IMR-90 (cell line): ENCODE data around the gene PI3. TPM values are rescaled to one million over a fixed set of nuclear protein-coding genes. Genes with fewer than 3 reads are reported as not detected.

Experiments used
- ATAC-seq: fragments of 200-7000 bp; cut with Tn5 transposase; 2 replicates; pipeline ENCODE4 v1.9.1; 2020; ENCODE audit warnings: low read depth, mild to moderate bottlenecking, moderate library complexity
- BruUV-seq: library from RNA; stranded (reverse); fragments of 400-500 nt; replicated peaks from 2 replicates; lab custom pipeline; 2021; lab: Mats Ljungman, UMichigan
- CTCF ChIA-PET: fragments of 300-600 bp; formaldehyde crosslinking; extraction: SDS; loops from one replicate; lab custom pipeline; 2021; ENCODE audit warnings: antibody characterized with exemption; lab: Yijun Ruan, JAX
- POLR2A ChIA-PET: fragments of 300-600 bp; sonication (Branson Sonifier 250); formaldehyde crosslinking; loops from one replicate; lab custom pipeline; 2022; ENCODE audit warnings: antibody characterized with exemption; ENCODE audit not compliant: unreplicated experiment; lab: Charles Lee
- DNase-seq: peaks from one replicate; pipeline ENCODE4 v3.0.0; 2013
- H2AFZ ChIP-seq: replicated peaks from 2 replicates; pipeline ENCODE3; 2013; ENCODE audit warnings: low read length, mild to moderate bottlenecking; ENCODE audit not compliant: poor library complexity
- H2AK5ac ChIP-seq: 2 replicates; pipeline ENCODE4 v1.6.1; 2013; ENCODE audit warnings: low read depth, low read length, inconsistent platforms
- H2AK9ac ChIP-seq: replicated peaks from 2 replicates; pipeline ENCODE3; 2013; ENCODE audit warnings: mild to moderate bottlenecking, low read depth, low read length, moderate library complexity; ENCODE audit not compliant: poor library complexity
- H2BK120ac ChIP-seq: 2 replicates; pipeline ENCODE4 v1.6.1; 2013; ENCODE audit warnings: low read depth, low read length, inconsistent platforms
- H2BK15ac ChIP-seq: 3 replicates; pipeline ENCODE4 v1.6.1; 2013; ENCODE audit warnings: low read depth, low read length, inconsistent platforms
- H2BK20ac ChIP-seq: 2 replicates; pipeline ENCODE4 v1.6.1; 2013; ENCODE audit warnings: low read depth, mild to moderate bottlenecking, inconsistent platforms, low read length, moderate library complexity
- H2BK5ac ChIP-seq: 2 replicates; pipeline ENCODE4 v1.6.1; 2013; ENCODE audit warnings: mild to moderate bottlenecking, low read depth, low read length, inconsistent platforms; ENCODE audit not compliant: poor library complexity, severe bottlenecking
- H3K14ac ChIP-seq: replicated peaks from 2 replicates; pipeline ENCODE4 v1.6.1; 2013; ENCODE audit warnings: low read depth, low read length, inconsistent platforms
- H3K18ac ChIP-seq: 2 replicates; pipeline ENCODE4 v1.6.1; 2013; ENCODE audit warnings: low read depth, low read length, control low read depth
- H3K23ac ChIP-seq: 2 replicates; pipeline ENCODE4 v1.6.1; 2013; ENCODE audit warnings: low read depth, low read length, inconsistent platforms
- H3K27ac ChIP-seq: 2 replicates; pipeline ENCODE4 v1.5.1; 2013; ENCODE audit warnings: mild to moderate bottlenecking, control low read depth, low read length; ENCODE audit not compliant: insufficient read depth
- H3K27me3 ChIP-seq: 2 replicates; pipeline ENCODE4 v1.6.1; 2013; ENCODE audit warnings: low read length; ENCODE audit not compliant: control insufficient read depth, insufficient read depth
- H3K36me3 ChIP-seq: 2 replicates; pipeline ENCODE4 v1.6.1; 2013; ENCODE audit warnings: low read length, mixed read lengths; ENCODE audit not compliant: control insufficient read depth, insufficient read depth
- H3K4ac ChIP-seq: 2 replicates; pipeline ENCODE4 v1.6.1; 2013; ENCODE audit warnings: low read depth, low read length, inconsistent platforms
- H3K4me1 ChIP-seq: 2 replicates; pipeline ENCODE4 v1.6.1; 2013; ENCODE audit warnings: low read length, mixed read lengths; ENCODE audit not compliant: control insufficient read depth, insufficient read depth
- H3K4me2 ChIP-seq: 2 replicates; pipeline ENCODE4 v1.6.1; 2013; ENCODE audit warnings: low read depth, mild to moderate bottlenecking, control low read depth, low read length, moderate library complexity
- H3K4me3 ChIP-seq: 2 replicates; pipeline ENCODE4 v1.5.1; 2013; ENCODE audit warnings: low read depth, mild to moderate bottlenecking, control low read depth, low read length, moderate library complexity; ENCODE audit not compliant: insufficient read depth
- H3K56ac ChIP-seq: 2 replicates; pipeline ENCODE4 v1.6.1; 2013; ENCODE audit warnings: low read length, inconsistent platforms; ENCODE audit not compliant: insufficient read depth; ENCODE audit errors: extremely low read depth
- H3K79me1 ChIP-seq, 2 experiments: 2 replicates each; pipeline ENCODE4 v1.6.1; 2013; ENCODE audit warnings: low read length in 2 of 2, inconsistent platforms in 1 of 2, low read depth in 1 of 2
- H3K9ac ChIP-seq: 2 replicates; pipeline ENCODE4 v1.6.1; 2013; ENCODE audit warnings: low read depth, low read length, control low read depth
- H3K9me1 ChIP-seq: 2 replicates; pipeline ENCODE4 v1.6.1; 2013; ENCODE audit warnings: low read length, inconsistent platforms; ENCODE audit not compliant: insufficient read depth
- H3K9me3 ChIP-seq: 2 replicates; pipeline ENCODE4 v1.6.1; 2013; ENCODE audit warnings: low read length; ENCODE audit not compliant: control insufficient read depth, insufficient read depth
- H4K20me1 ChIP-seq: 2 replicates; pipeline ENCODE4 v1.6.1; 2013; ENCODE audit warnings: low read length, inconsistent platforms; ENCODE audit not compliant: insufficient read depth
- H4K5ac ChIP-seq: 2 replicates; pipeline ENCODE4 v1.6.1; 2013; ENCODE audit warnings: mild to moderate bottlenecking, low read depth, low read length, control low read depth
- H4K8ac ChIP-seq, 2 experiments: 2 replicates each; pipeline ENCODE4 v1.6.1; 2013; ENCODE audit warnings: low read depth in 2 of 2, low read length in 2 of 2, control low read depth in 1 of 2, inconsistent platforms in 1 of 2
- H4K91ac ChIP-seq: 2 replicates; pipeline ENCODE4 v1.6.1; 2013; ENCODE audit warnings: low read depth, low read length, inconsistent platforms; ENCODE audit not compliant: insufficient read depth
- BHLHE40 ChIP-seq: fragments of 150-350 bp; IDR thresholded peaks from 2 replicates; pipeline ENCODE4 v1.6.1; 2016; ENCODE audit warnings: mild to moderate bottlenecking, low read depth, low read length
- MAZ ChIP-seq: IDR thresholded peaks from 2 replicates; pipeline ENCODE4 v1.6.1; 2012; ENCODE audit warnings: low read depth, mild to moderate bottlenecking, low read length, improper control_type of control experiment, moderate library complexity, borderline replicate concordance
- RCOR1 ChIP-seq: IDR thresholded peaks from 2 replicates; pipeline ENCODE4 v1.6.1; 2012; ENCODE audit warnings: mild to moderate bottlenecking, low read length, improper control_type of control experiment; ENCODE audit not compliant: insufficient replicate concordance
- RFX5 ChIP-seq: IDR thresholded peaks from 2 replicates; pipeline ENCODE4 v1.8.0; 2012; ENCODE audit warnings: low read depth, mild to moderate bottlenecking, low read length, moderate library complexity
- SMC3 ChIP-seq: fragments of 150-350 bp; IDR thresholded peaks from 2 replicates; pipeline ENCODE4 v1.6.1; 2016; ENCODE audit warnings: low read depth, mild to moderate bottlenecking, antibody characterized with exemption, low read length, moderate library complexity
- WGBS, 2 experiments: methylation state at CpG; one replicate each; pipeline versions ENCODE4 v1.1.5 to v1.1.7; 2013; ENCODE audit warnings: missing lambda C conversion rate in 2 of 2; ENCODE audit not compliant: insufficient read length in 1 of 2; ENCODE audit errors: extremely low coverage in 2 of 2; 5-methylcytosine and 5-hydroxymethylcytosine counted together
- dilution Hi-C: fragments of 300-500 bp; cut with HindIII; formaldehyde crosslinking; loops from one replicate; pipeline ENCODE4 v1.14.3; 2018; ENCODE audit warnings: low sequenced_read_pairs; ENCODE audit not compliant: unreplicated experiment
- in situ Hi-C: fragments of 300-500 bp; cut with MboI; formaldehyde crosslinking; loops from 3 replicates; pipeline ENCODE4 v1.14.3; 2019; ENCODE audit warnings: low sequenced_read_pairs, inconsistent platforms, mixed read lengths
- intact Hi-C: fragments of 100-400 bp; cut with micrococcal nuclease; formaldehyde crosslinking; loops from 2 replicates; pipeline ENCODE4 v1.10.0; 2022
- polyA plus RNA-seq, 3 experiments: library from polyadenylated mRNA; depleted of rRNA; stranded (reverse); fragments of >200 nt; gene quantifications; 2 replicates each; pipeline ENCODE4 v1.2.3, GENCODE V29; 2012; ENCODE audit warnings: low replicate concordance in 1 of 3
- total RNA-seq: library from RNA; depleted of rRNA; stranded (reverse); fragments of >200 nt; gene quantifications from 2 replicates; pipeline ENCODE4 v1.2.3, GENCODE V29; 2012
- TF ChIP-seq, protein P1 (sequence below): fragments of 150-350 bp; IDR thresholded peaks from 2 replicates; pipeline ENCODE4 v1.6.1; 2016; ENCODE audit warnings: low read depth, mild to moderate bottlenecking, low read length, moderate library complexity, borderline replicate concordance
- TF ChIP-seq, protein P2 (sequence below): conservative IDR thresholded peaks from 2 replicates; pipeline ENCODE4 v1.5.1; 2012; ENCODE audit warnings: mild to moderate bottlenecking, low read depth, low read length, improper control_type of control experiment

PI3 gene
- total and polyA plus RNA-seq, 2 of the 4 experiments (the other 2 are of a cell fraction) = not detected

DNA sequence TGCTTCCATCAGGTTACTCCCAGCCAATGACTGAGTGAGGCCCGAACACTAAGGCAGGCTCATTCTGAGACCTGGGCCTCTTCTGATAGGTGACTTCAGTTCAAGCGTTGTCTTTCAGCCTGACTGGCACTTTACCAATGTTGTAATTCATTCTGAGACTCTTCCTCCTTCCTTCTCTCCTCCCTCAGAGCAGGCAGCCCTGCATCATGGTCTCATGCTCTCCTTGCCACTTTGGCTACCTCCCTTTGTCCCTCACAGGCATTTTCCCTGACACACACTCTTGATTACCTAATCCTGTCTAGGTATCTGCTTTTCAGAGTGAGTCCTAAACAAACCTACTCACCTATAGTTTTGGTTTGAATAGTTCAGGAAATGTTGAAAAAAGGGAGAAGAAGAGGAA, 37.8 kb upstream of the PI3 start:
- H2BK20ac ChIP-seq = no peak overlapping the region
- no peak overlapping the region for H3K18ac ChIP-seq
- in situ Hi-C loops = no loop called here
- no peak overlapping the region for H3K4me3 ChIP-seq
- H3K9me3 ChIP-seq = no peaks in the 10 kb centered on the region
- H3K9ac ChIP-seq = no peak overlapping the region
- no peak overlapping the region for H3K27ac ChIP-seq
- H2AFZ ChIP-seq = no peak overlapping the region
- no peak overlapping the region for H2AK9ac ChIP-seq
- H4K5ac ChIP-seq = no peak overlapping the region
- no peaks in the 10 kb centered on the region for H3K36me3 ChIP-seq
- H3K79me1 ChIP-seq = no peaks in the 10 kb centered on the region
- H3K4me2 ChIP-seq = no peak overlapping the region
- CTCF ChIA-PET = no interaction called here
- H4K20me1 ChIP-seq = no peaks in the 10 kb centered on the region
- DNase-seq (no peak), ATAC-seq (no peak)
- no peaks in the 10 kb centered on the region for H3K9me1 ChIP-seq
- peaks cover 3% of the 10 kb centered on the region for H3K27me3 ChIP-seq
- H3K4ac ChIP-seq = no peak overlapping the region
- no peak overlapping the region for H3K56ac ChIP-seq
- no peak overlapping the region for H3K14ac ChIP-seq
- H2BK120ac ChIP-seq = no peak overlapping the region
- no peak overlapping the region for H4K91ac ChIP-seq
- H3K23ac ChIP-seq = no peak overlapping the region
- H3K4me1 ChIP-seq = no peaks in the 10 kb centered on the region
- no peak overlapping the region for H2BK15ac ChIP-seq
- no peak overlapping the region for H2AK5ac ChIP-seq
- H4K8ac ChIP-seq = no peak overlapping the region
- dilution Hi-C loops = no loop called here
- no TSS peak for BruUV-seq
- POLR2A ChIA-PET = no interaction called here
- no peak overlapping the region for H2BK5ac ChIP-seq
- no peak for TF ChIP-seq MAZ
- no peak for TF ChIP-seq BHLHE40
- TF ChIP-seq, protein P1, sequence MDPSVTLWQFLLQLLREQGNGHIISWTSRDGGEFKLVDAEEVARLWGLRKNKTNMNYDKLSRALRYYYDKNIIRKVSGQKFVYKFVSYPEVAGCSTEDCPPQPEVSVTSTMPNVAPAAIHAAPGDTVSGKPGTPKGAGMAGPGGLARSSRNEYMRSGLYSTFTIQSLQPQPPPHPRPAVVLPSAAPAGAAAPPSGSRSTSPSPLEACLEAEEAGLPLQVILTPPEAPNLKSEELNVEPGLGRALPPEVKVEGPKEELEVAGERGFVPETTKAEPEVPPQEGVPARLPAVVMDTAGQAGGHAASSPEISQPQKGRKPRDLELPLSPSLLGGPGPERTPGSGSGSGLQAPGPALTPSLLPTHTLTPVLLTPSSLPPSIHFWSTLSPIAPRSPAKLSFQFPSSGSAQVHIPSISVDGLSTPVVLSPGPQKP = no peak
- TF ChIP-seq RFX5 = no peak
- TF ChIP-seq, protein P2, sequence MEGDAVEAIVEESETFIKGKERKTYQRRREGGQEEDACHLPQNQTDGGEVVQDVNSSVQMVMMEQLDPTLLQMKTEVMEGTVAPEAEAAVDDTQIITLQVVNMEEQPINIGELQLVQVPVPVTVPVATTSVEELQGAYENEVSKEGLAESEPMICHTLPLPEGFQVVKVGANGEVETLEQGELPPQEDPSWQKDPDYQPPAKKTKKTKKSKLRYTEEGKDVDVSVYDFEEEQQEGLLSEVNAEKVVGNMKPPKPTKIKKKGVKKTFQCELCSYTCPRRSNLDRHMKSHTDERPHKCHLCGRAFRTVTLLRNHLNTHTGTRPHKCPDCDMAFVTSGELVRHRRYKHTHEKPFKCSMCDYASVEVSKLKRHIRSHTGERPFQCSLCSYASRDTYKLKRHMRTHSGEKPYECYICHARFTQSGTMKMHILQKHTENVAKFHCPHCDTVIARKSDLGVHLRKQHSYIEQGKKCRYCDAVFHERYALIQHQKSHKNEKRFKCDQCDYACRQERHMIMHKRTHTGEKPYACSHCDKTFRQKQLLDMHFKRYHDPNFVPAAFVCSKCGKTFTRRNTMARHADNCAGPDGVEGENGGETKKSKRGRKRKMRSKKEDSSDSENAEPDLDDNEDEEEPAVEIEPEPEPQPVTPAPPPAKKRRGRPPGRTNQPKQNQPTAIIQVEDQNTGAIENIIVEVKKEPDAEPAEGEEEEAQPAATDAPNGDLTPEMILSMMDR = no peak
- no peak for TF ChIP-seq SMC3
- TF ChIP-seq RCOR1 = no peak
- WGBS, 2 experiments = 40% methylated on average over 1 of the region's 2 CpGs; no CpG with 5 or more reads in 1 of the 2 experiments
- intact Hi-C loops = no loop called here
